Stimulated activated CD4-positive, alpha-beta T cell treated with anti-CD3 and anti-CD28 coated beads, Interleukin-1b, Interleukin-23, amount 100 ng/mL, for 48 hours (primary cell): ENCODE measurements around the gene DNAJB14.
"Not testable (repeated sequence)": the region's sequence is repeated elsewhere in the genome, so short reads cannot be mapped to it uniquely, and the experiment has no call there.

Experiments used
- DNase-seq: peaks from one replicate; pipeline ENCODE4 v3.0.0-alpha.2; 2020

DNAJB14 gene

GRCh38 chr4:99946356-99947189, at the start of gene DNAJB14:
TSS of gene DNAJB14 (minus strand) at chr4:99946618. CDS start at chr4:99946571, 47 bp downstream.
- peak; percentile 82 for DNase-seq

GRCh38 chr4:99991741-99992140, 45.3 kb upstream of the DNAJB14 start:
- DNase-seq: no peak

GRCh38 chr4:99987681-99988080, 41.3 kb upstream of the DNAJB14 start:
- no peak for DNase-seq

GRCh38 chr4:99986792-99987191, 40.4 kb upstream of the DNAJB14 start:
- no peak for DNase-seq

- DNase-seq: no peak
Measured at GRCh38 chr4:99983289-99983943, 37.0 kb upstream of the DNAJB14 start.

- no peak for DNase-seq
Measured at GRCh38 chr4:99979872-99980271, 33.5 kb upstream of the DNAJB14 start.

- DNase-seq: no peak
Measured at GRCh38 chr4:99971453-99972111, 25.2 kb upstream of the DNAJB14 start.

GRCh38 chr4:99968330-99968729, 21.9 kb upstream of the DNAJB14 start:
- no peak for DNase-seq

- no peak for DNase-seq
Measured at GRCh38 chr4:99966692-99967091, 20.3 kb upstream of the DNAJB14 start.

GRCh38 chr4:99965674-99966350, 19.4 kb upstream of the DNAJB14 start:
- no peak for DNase-seq

- no peak for DNase-seq
Measured at GRCh38 chr4:99965173-99965572, 18.8 kb upstream of the DNAJB14 start.

GRCh38 chr4:99961711-99962110, 15.3 kb upstream of the DNAJB14 start:
- DNase-seq: no peak

- DNase-seq: no peak
Measured at GRCh38 chr4:99960648-99961047, 14.2 kb upstream of the DNAJB14 start.

- not testable (repeated sequence) for DNase-seq
Measured at GRCh38 chr4:99958207-99958606, 11.8 kb upstream of the DNAJB14 start.

GRCh38 chr4:99950913-99951254, 4.5 kb upstream of the DNAJB14 start:
- DNase-seq: no peak

GRCh38 chr4:99949999-99950912, 3.8 kb upstream of the DNAJB14 start, which contains the start of gene H2AZ1:
TSS of gene H2AZ1 (minus strand) at chr4:99950275. CDS start at chr4:99950170, 105 bp downstream.
- DNase-seq: peak; percentile 99

GRCh38 chr4:99949034-99949998, 2.9 kb upstream of the DNAJB14 start:
- peak; percentile 95 for DNase-seq

GRCh38 chr4:99947608-99948007, 1.2 kb upstream of the DNAJB14 start:
- no peak for DNase-seq

GRCh38 chr4:99947190-99947578, 766 bp upstream of the DNAJB14 start:
- no peak for DNase-seq

GRCh38 chr4:99945718-99946355, 581 bp downstream of the DNAJB14 start:
- no peak for DNase-seq
